GM19023 (cell line): ENCODE measurements around the gene STX16.

Experiments
- ATAC-seq: cut with Tn5 transposase; IDR thresholded peaks from one replicate; pipeline ENCODE4 v1.9.1; 2021; ENCODE audit warnings: mild to moderate bottlenecking, moderate library complexity; ENCODE audit not compliant: unreplicated experiment

STX16 gene, protein sequence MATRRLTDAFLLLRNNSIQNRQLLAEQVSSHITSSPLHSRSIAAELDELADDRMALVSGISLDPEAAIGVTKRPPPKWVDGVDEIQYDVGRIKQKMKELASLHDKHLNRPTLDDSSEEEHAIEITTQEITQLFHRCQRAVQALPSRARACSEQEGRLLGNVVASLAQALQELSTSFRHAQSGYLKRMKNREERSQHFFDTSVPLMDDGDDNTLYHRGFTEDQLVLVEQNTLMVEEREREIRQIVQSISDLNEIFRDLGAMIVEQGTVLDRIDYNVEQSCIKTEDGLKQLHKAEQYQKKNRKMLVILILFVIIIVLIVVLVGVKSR

DNA sequence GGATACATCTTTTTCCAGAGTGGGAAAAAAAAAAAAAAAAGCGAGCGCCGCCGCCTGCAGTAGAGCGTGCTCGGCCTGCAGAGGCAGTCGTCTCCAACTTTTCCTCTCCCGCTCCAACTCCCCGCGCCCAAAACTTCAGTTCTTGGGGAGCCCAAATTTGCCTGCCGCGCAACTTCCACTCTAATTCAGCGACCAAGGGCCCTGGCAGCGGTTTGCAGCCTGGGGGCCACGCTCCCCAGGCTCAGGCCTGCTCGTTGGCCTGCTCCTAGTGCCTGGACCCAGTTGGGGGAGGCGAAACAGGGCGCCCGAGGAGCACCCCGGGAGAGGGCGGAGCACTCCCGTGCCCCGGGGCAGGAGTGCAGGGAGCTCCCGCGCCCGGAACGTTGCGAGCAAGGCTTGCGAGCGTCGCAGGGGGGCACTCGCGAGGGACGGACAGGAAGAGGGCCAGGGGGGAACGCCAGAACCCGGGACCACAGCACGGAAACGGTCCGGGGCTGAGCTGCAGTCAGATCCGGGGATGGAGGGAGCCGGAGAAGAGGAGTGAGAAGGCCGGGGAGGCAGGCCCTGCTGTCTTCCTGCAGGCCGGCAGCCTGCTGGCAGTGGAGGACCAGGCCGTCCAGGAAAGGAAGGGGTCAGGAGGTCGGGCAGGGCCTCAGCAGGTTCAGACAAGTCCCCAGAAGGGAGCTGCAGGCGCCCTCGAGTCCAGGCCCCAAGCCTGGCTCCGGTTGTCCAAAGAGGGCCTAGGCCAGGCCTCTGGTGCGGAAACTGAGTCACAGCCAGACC lies at the start of gene STX16:
TSS of gene STX16 (plus strand) at position 508 of the 783 bp plus-strand sequence. CDS start 724 bp downstream, outside the sequence.
- peak; percentile 63 for ATAC-seq

- no peak for ATAC-seq
These were observed 49.0 kb upstream of the STX16 start for GRCh38 chr20:58602124-58602523.

GRCh38 chr20:58603721-58604120 lies 47.4 kb upstream of the STX16 start:
- no peak for ATAC-seq

DNA sequence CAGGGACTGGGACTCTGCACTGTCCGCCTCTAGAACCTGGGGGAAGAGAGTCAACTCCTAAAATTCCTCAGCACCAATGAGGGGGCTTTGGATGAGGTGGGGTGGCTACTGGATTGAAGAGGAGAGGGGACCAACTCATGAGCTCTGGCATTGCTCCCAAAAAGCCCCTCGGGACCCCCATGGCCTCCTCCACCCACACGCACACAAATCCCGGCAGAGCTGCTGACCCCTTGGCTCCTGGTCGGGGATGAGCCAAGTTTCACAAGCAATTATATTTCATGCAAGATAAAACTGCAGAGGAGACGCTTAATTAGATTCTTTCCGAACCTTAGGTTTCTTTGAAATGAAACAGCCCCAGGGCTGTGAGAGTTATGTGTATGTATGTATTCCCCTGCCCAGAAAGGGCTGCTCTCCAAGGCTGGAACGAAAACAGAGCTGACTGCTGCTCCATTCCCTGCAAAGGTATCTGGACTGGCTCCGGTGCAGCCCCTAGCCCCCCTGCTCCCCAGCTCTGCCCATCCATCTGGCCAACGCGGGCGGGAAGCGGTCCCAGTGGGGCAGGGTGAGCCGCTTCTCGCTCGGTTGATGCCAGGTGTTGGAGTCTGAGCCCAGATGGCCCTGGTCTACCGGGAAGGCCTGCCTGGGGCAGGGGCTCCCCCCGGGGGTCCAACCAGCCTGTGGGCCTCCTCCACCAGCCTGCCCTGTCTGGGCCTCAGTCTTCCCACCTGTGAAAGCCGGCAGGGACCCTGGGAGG lies 46.8 kb upstream of the STX16 start:
- ATAC-seq: no peak

DNA sequence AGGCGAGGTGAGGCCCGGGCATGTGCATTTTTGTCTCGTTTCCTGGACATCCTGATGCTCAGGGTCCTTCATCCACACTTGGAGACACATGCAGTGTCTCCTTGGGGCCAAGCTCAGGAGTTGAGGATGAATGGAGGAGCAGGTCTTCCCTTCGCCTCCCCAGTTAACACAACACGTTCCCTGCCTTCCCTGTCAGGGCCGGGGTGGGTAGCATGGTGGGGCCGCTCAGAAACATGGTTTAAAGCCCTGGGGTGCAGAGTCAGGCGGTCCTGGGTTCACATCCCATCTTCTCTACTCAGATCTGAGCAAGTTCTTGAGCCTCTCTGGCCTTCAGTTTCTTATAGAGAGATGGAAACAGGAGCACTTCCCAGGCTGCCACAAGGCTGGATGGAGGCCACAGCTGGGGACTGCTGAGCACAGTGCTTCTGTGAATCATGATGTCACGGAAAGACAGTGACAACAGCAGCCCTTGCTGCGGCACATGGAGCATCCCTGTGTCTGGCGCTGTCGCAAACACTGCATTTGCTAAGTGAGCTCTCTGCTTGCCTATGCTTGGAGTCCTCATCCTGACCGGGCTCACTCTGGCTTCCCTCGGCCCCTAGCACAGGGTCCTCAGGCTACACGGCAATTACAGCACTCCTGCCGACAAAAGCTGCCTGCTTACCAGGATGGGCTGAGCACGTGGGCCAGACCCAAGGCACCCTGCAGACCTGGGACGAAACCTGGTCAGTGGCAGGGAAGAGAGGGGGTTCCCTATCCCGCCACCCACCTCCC lies 45.6 kb upstream of the STX16 start:
- ATAC-seq: no peak

GRCh38 chr20:58606184-58606583 lies 44.9 kb upstream of the STX16 start:
- no peak for ATAC-seq

- no peak for ATAC-seq
These were observed 42.8 kb upstream of the STX16 start for GRCh38 chr20:58608096-58608840.

DNA sequence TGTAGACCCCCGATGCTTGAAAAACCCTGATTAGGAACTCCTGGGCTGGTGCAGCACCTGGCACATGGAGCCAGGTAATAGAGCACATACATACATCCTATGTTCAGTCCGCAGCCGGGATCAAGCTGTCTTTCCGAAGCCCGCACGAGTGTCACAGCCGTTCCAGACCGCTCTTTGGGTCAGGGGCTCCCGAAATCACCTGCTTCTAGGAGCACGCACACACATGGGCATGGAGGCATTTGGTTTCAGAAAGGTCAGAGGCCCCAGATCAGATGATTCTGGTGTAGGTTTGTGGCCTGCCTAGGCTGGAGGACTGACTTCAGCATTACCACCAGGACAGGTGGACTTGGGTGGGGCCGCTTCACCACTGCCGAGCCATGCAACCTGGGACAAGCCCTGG lies 42.1 kb upstream of the STX16 start:
- no peak for ATAC-seq

- no peak for ATAC-seq
These were observed 40.8 kb upstream of the STX16 start for GRCh38 chr20:58610071-58610800.

DNA sequence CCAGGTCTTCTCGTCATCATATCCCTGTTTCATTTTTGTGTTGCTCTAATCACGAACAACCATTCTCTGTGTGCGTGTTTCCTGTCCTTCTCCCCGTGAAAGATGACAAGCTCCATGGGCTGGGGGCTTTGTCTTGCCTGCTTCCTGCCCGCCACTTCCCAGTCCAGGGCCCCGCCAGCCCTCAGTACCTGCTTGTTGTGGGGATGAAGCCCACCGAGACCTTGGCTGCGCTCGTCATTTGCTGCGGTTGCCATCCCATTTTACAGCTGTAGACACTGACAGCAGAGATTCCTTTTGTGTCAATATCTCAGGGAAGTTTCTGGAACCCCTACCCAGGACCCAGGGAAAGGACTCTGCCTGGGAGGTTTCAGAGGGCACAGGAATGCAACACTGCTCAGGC lies 40.3 kb upstream of the STX16 start:
- no peak for ATAC-seq

GRCh38 chr20:58611236-58612030 lies 39.6 kb upstream of the STX16 start:
- no peak for ATAC-seq

GRCh38 chr20:58612121-58612691 lies 38.9 kb upstream of the STX16 start:
- no peak for ATAC-seq

- no peak for ATAC-seq
These were observed 37.8 kb upstream of the STX16 start for GRCh38 chr20:58613061-58613854.

DNA sequence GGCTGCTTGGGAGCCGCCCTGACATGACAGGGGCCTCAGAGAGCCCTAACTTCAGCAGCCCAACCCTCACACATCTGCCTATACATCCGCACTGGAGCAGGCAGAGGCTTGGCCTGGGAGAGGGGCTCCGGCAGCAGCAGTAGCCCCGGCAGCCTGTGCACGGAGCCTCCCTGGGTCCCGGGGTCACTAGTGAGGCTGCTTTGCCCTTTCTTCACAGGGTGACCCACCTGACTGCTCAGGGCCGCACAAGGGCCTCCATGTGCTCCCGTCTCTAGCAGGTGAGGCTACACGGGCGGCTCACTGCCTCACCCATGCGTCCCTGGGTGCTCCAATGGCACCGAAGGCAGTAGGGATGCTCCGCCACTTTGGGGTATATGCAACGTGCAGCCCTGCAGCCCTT lies 36.7 kb upstream of the STX16 start:
- ATAC-seq: no peak

- ATAC-seq: no peak
These were observed 35.9 kb upstream of the STX16 start for GRCh38 chr20:58614984-58615760.

- no peak for ATAC-seq
These were observed 34.7 kb upstream of the STX16 start for GRCh38 chr20:58616411-58616810.

- ATAC-seq: no peak
These were observed 33.9 kb upstream of the STX16 start for GRCh38 chr20:58617158-58617557.
